SHP77 treated with DMSO at 0.1 percent for 48 hours (cell line): ENCODE measurements around the gene FOXL3.
"Not testable (repeated sequence)": the region's sequence is repeated elsewhere in the genome, so short reads cannot be mapped to it uniquely, and the experiment has no call there.

Experiments used
- DNase-seq: peaks from one replicate; lab custom pipeline; 2025; lab: John Stamatoyannopoulos, UW

The FOXL3 gene

GRCh38 chr7:255038-255435, 34.9 kb upstream of the FOXL3 start:
- no peak for DNase-seq

- DNase-seq = no peak
Observed at GRCh38 chr7:255721-256361, 34.1 kb upstream of the FOXL3 start.

- no peak for DNase-seq
Observed at GRCh38 chr7:256461-256940, 33.5 kb upstream of the FOXL3 start.

- no peak for DNase-seq
Observed at GRCh38 chr7:256981-257646, 32.9 kb upstream of the FOXL3 start.

- DNase-seq = no peak
Observed at GRCh38 chr7:257647-257992, 32.4 kb upstream of the FOXL3 start.

- DNase-seq = no peak
Observed at GRCh38 chr7:258476-259190, 31.3 kb upstream of the FOXL3 start.

GRCh38 chr7:259191-259505, 30.8 kb upstream of the FOXL3 start:
- no peak for DNase-seq

- no peak for DNase-seq
Observed at GRCh38 chr7:259751-260405, 30.1 kb upstream of the FOXL3 start.

GRCh38 chr7:260441-261281, 29.3 kb upstream of the FOXL3 start:
- DNase-seq = no peak

GRCh38 chr7:261341-262250, 28.4 kb upstream of the FOXL3 start:
- DNase-seq = no peak

GRCh38 chr7:262251-262572, 27.8 kb upstream of the FOXL3 start:
- no peak for DNase-seq

- DNase-seq = not testable (repeated sequence)
Observed at GRCh38 chr7:262631-263311, 27.2 kb upstream of the FOXL3 start.

GRCh38 chr7:263483-264351, 26.3 kb upstream of the FOXL3 start:
- DNase-seq = not testable (repeated sequence)

- DNase-seq = no peak
Observed at GRCh38 chr7:264541-265191, 25.3 kb upstream of the FOXL3 start.

GRCh38 chr7:265192-265997, 24.6 kb upstream of the FOXL3 start:
- DNase-seq = no peak

GRCh38 chr7:265998-266850, 23.7 kb upstream of the FOXL3 start:
- DNase-seq = no peak
